KG1 (cell line): ENCODE results near the gene NHLRC3.
"Not testable (repeated sequence)": the region's sequence is repeated elsewhere in the genome, so short reads cannot be mapped to it uniquely, and the experiment has no call there.

Experiments used
- DNase-seq: peaks from one replicate; lab custom pipeline; 2025; lab: John Stamatoyannopoulos, UW

NHLRC3 gene, protein sequence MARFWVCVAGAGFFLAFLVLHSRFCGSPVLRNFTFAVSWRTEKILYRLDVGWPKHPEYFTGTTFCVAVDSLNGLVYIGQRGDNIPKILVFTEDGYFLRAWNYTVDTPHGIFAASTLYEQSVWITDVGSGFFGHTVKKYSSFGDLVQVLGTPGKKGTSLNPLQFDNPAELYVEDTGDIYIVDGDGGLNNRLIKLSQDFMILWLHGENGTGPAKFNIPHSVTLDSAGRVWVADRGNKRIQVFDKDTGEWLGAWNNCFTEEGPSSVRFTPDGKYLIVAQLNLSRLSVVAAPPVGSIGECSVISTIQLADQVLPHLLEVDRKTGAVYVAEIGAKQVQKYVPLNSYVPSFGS

DNA sequence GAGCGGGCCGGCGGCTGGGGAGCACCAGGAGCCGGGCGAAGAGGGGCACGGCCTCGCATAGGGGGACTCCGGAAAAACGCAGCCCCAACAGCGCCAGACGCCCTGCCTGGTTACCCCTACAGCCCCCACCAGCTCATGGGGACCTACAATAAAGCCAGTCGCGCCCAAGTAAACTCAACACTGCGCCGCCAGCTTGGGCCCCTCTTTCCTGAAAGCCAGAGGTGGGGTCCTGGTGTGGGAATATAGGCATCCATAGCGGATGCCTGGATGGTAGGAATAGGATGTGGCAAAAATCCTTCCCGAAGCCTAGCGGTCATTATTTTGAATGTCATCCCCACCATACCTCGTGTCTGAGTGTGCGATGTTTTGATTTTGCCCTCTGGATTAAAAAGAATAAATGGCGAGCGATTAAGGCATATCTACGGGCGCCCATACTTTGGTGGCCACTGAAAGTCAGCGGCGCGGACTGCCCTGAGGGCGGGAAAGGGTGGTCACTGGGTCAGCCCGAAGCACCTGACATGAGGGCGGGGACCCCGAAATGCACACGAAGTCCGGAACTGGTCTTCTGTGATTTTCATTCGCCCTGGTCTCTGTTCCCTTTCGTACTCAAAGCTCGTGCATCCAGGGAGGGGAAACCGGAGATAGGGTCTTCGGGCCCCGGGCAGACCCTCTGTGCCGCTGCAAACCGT, at the start of gene NHLRC3, which contains the start of gene PROSER1:
Gene NHLRC3 (plus strand): TSS at position 577 of the 689 bp plus-strand sequence. CDS start 184 bp downstream, outside the sequence.
Gene PROSER1 (minus strand): TSS at position 210 of the 689 bp plus-strand sequence. CDS start 847 bp downstream, outside the sequence.
- DNase-seq: peak; percentile 97

DNA sequence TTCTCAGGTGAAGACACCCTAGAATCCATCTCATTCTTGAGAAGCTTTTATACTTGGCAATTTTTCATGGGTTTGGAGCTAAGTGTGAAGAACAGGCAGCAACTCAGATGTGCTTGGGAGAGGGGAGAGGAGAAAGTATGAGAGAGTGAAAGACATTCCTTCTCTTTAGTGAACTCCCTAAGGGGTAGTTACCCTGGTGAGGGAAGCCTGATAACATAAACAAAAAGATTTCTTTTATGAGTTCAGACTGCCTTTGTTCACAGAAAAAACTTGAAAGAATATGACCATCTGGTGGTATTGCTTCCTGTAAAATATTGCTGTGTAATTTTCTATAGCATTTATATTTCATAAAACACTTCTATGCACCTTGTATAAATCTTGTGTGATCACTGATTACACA, 47.6 kb upstream of the NHLRC3 start, which contains the start of gene STOML3:
Gene STOML3 (minus strand): TSS at position 139 of the 400 bp plus-strand sequence. CDS start 110 bp downstream, at position 29.
- DNase-seq: no peak

DNA sequence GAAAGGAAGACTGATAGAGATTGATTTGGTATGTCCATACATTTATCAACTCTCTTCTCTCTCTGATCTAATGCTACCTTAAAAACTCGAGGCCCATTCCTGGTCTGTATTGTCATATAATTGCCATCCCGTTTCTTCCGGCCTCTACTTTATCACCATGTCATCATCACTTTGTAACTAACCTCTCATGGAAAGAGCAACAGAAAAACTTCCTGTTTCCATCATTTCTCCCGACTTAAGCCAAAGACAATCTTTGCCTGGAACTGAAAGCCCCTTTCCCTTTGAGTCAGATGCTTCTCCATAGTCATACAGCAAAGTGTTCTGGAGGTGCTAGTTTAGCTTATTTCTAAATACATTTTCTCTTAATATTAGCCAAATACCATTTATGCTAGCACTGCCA, 44.9 kb upstream of the NHLRC3 start:
- DNase-seq: no peak

DNA sequence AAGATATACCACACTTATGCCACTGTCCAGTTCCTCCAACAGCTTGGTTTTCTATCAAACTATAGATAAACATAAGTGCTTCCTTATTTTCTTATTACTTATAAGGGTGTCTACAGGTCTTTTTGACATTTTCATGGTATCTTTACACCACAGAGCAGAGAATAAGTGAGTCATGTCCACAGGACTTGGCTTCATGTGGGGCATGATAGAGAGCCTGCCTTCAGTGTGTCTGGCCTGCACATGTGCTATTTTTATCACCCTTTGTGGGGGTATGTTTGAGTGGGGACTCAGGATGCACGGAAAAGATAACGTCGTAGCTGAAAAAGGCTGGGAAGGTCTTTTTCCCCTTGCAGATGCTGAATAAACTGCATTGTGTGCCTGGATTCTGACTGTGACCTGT, 39.5 kb upstream of the NHLRC3 start:
- DNase-seq: no peak

DNA sequence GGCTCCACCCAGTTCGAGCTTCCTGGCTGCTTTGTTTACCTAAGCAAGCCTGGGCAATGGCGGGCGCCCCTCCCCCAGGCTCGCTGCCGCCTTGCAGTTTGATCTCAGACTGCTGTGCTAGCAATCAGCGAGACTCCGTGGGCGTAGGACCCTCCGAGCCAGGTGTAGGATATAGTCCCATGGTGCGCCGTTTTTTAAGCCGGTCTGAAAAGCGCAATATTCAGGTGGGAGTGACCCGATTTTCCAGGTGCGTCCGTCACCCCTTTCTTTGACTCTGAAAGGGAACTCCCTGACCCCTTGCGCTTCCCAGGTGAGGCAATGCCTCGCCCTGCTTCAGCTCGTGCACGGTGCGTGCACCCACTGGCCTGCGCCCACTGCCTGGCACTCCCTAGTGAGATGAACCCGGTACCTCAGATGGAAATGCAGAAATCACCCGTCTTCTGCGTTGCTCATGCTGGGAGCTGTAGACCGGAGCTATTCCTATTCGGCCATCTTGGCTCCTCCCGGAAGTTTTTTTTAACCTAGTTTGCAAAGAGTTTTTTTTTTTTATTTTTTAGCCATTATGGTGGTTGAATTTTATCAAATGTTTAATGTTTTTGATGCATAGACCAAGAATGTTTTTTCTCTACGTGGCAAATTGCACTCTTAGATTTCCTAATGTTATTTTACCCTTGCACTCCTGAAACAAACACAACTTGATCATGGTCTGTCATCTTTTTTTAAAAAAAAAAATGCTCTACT, 31.7 kb upstream of the NHLRC3 start:
- DNase-seq: not testable (repeated sequence)

DNA sequence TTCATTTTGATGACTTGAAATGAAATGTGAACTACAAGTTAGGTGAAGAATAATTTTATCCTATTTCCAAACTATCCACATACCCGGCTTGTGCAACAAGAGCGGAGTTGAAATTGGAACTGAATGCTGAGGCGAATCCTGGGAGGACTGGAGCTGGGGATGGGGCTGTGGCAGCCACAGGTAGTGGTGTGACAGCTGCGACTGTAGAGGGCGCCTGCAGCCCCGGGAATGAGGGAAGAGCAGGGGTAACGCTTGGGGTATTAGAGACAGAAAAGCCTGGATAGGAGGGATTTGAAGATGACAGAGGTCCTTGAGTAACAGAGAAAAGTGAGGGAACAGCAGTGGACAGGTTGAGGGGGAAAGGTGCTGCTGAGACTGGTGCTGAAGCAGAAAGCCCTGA, 25.6 kb upstream of the NHLRC3 start:
- DNase-seq: no peak

DNA sequence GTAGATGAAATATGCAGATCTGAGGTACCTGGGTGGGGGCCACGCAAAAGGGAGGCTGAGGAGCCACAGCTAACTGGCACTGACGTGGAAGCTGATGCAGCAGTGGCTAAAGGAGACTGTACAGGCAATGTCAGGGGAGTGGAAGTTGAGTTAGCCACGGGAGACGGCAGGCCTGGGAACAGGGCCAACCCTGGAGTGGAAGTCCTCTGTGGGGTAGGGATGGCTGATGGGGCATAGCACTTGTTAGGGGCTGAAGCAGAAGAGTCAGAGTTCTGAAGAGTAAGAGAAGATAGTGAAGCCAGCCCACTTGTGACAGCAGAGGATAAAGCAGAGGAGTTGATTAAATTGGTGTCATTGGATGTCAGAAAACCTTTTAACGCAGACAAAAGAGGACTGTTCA, 24.8 kb upstream of the NHLRC3 start:
- DNase-seq: no peak

DNA sequence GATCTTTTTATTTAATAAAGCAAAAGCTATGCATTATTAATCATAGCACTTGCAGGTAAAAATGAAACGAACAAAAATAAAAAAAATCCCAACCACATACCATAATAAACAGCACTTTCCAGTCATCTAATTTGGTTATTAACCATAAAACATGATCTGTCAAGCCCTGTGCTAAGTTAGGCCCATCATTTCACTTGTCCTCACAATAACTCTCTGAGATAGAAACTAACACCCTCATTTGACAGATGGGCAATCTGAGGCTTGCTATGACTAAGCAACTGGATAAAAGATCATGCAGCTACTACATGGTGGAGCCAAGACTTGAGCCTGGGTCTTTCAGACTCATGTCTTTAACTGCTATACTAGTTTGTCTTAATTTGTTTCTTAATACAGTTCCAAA, 22.2 kb upstream of the NHLRC3 start:
- DNase-seq: no peak

DNA sequence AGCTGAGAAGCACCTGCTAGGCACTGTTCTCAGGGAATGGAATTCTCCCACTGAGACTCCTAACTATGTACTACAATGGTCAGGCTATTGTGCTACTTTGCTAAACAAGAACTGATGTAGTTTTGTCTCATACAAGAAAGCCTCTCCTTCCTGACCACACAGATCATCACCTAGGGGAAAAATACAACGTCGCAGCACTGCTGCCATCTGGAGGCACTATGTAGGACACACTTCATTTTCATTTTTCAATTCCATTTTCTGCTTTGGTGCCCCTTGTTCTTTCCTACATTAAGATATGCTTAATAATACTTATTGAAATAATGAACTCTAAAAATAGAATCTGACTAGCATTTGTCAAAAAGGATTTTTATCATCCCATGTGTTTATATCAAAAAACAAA, 21.5 kb upstream of the NHLRC3 start:
- DNase-seq: no peak

DNA sequence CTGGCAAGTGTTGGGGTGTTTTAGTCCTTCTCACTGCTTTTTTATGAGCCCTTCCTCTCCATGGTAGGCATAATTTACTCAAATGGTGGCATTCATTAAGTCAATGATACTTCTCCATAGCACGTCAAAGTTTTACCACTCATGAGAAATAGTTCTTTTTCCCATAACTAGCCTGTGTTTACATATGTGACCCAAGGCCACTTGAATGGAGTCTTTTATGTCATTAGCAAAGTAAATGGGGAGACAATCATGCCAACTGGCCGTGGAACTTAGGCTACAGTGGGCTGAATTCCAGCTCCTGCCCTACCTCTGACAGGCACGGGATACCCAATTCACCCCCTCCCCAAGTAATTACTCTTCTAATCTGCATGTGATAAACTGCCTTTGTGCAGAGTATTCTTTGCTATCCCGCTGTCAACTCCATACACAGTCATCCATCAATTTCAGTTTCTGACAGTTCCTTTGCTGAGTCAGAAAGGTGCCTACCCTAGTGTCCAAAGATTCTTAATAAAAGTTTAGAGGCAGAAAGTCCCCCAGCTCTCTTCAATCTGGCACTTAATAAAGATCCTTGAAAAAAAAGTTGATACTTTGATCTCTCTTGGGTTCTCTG, 17.3 kb upstream of the NHLRC3 start:
- no peak for DNase-seq

DNA sequence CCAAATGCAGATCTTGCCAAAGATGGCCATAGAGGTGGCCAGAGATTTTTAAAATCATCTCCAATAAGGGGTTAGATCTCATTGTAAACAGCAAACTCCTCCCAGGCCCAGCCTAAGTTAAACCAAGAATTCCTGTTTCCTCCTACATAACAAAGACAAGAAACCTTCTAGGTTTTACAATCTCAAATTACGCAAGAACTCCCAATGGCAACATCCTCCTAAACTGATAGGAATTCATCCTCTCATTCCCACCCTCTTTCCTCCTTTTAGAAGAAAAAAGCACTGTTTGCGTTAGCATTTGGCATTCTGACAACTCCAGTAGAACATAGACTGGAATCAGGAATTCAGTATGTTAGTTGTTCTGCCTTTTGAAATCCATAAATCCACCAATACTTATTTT, 14.9 kb upstream of the NHLRC3 start:
- DNase-seq: no peak

DNA sequence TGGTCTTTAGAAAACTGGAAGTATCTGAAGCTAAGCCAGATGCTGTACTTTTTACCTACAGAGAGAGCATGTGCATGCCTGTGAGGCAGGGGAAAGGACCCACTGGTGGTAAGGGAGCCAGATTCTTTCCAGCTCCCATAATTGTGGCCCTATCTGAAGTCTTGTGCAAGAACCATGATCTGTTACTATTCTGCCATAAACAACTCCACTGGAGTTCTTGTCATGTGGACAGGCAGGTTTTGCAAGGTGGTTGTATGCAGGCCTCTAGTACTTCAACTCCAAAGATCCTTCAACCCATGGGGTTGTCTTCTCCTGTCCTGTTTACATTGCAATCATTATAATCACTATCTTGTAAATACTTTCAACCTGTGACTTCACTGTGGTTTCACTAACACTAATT, 14.5 kb upstream of the NHLRC3 start:
- DNase-seq: no peak

DNA sequence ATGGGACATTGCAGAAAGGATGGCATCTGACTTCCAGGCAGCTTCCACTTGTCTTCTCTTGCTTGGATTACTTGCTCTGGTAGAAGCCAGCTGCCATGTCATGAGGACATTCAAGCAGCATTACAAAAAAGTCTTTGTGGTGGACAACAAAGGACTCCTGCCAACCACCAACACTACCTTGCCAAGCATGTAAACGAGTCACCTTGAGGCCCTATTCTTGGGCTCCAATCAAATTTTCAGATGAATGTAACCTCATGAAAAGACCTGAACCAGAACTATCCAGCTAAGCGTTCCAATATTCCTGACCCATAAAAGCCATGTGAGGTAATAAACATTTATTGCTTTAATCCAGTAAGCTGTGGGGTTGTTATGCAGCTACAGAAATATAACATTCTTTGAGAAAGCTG, 12.8 kb upstream of the NHLRC3 start:
- no peak for DNase-seq

DNA sequence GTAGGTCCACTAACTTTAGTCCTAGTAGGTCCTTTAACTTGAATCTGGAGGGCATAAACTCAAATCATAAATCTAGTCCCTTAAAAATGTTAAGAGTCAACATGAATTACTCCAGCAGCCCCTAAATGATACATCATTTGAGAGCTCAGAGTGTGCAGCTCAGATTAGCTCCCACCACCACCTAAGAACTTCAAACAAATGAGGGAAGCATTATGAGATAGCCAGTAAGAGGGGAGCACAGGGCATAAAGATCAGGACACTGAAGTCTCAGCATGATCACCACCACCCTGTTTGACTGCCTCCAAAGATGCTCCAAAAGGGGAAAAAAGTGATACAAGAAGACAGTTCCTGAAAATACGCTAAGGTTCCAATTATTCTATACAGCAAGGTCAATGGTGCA, 6.1 kb upstream of the NHLRC3 start:
- no peak for DNase-seq

DNA sequence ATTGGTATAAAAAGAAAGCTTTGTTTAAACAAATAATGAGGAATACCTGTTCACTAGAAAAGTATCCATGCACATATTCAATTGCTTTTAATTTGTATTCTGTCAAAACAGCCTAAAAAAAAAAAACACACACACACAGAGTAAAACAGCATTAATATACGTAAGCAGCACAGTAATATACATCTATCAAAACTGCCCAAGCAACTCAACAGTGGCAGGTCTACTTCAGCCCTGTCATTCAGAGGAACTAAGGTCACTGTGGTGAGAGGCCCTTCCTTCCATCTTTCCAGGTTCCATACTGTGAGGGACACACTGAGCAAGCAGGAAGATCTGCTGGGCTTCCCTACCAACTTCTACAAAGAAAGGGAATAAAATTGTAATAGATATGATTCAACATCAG, 4.2 kb upstream of the NHLRC3 start:
- no peak for DNase-seq

DNA sequence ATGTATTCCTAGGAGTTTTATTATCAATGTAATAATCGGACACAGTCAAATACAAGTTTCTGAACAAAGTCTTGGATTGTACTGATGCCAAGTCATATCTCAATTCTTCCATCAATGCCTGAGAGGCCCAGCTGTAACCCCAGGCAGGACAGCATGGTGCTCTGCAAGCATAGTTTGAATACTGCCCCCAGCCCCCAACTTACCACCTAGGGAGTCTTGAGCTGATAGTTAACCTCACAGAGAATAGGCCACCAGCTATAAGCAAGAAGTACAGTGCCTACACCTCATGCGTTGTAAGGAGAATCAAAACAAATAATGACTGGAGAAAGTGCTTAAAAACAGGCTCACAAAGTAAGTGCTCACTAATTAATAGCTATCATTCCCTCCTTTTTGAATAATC, 3.1 kb upstream of the NHLRC3 start:
- DNase-seq: no peak

DNA sequence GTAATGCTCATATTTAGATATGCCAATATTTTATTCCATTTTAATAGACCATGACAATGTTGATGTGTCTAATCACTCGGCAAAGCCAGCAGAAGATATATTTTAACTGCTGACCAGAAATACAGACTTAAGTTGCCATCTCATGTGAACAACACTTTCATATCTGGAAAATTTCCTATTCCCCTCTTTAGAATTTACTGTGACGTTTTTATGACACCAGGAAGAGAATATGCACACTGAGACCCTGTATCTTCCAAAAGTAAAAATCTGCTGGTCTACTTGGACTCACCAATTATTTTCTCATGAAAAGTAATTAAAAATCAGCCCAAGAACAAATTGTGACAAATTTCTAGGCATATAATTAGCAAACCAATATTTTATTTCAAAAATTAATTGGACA, 2.5 kb upstream of the NHLRC3 start:
- DNase-seq: no peak

DNA sequence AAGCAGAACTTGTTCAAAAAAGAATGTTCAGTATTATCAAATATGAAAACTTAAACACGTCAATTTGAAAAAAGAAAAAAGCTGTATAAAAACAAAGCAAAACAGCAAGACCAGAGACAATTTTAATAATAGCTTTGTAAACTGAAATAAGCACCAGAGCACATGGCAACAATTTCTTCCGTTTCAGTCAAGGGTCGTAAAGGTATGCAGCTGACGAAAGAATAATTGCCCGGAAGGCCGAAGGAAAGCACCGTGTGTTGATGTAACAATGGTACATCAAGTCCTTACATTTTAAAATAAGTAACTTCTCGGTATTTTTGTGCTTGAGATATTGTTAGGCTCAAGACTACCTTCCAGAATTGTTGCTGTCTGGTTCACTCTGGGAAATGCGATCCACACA, 2.0 kb upstream of the NHLRC3 start:
- no peak for DNase-seq

DNA sequence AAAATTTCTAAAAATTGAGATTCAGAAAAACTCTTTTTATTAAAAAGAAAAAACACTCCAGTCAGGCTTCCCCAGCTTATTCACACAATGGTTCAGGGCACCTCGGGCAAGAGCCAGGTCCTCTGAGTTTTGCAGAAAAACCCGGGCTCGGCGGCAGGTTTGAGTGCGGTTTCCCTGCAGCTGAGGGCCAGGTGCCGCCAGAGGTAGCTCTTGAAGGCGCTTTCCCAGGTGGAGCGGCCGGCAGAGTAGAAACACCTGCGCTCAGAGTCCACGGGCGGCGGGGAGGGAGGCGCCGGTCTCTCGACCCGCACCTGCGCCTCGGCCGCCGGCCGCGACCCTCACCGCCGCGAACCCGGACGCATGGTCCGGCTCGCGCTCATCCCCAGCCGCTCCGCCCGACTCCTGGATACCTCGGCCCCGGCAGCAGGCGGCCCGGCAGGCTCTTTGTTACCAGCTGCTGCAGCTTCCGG, 811 bp upstream of the NHLRC3 start:
- no peak for DNase-seq

DNA sequence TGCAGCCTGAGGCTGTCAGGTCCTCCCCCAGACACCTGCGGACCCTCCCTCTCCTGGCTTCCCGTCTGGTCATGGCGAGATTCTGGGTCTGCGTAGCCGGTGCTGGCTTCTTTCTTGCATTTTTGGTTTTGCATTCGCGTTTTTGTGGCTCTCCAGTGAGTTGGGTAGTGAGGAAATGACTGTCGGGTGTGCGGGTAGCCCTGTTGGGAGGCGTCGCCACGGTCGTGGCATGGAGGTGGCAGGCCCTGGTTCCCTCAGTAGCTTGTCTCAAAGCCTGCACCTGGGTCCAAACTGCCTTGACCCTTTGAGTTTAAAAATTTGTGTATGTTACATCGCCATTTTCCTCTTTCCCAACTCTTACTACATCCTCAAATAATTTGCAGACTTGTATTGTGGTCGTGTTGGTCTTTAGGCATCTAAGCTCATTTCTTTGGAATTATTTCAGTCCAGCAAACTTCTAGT, 344 bp downstream of the NHLRC3 start:
- no peak for DNase-seq

DNA sequence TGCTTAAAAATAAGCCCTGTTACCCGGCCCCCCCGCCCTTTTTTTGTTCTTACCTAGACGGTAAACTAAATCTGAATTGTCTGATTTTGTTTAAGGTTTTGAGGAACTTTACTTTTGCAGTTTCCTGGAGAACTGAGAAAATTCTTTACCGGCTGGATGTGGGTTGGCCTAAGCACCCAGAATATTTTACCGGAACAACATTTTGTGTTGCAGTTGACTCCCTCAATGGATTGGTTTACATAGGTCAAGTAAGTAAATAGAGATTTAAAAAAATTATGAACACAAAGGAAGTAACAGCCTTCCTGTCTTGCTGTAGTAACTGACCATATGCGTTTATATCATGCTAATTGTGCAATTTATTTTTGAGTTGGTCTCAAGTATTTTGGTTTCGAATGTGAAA, 785 bp downstream of the NHLRC3 start:
- peak; percentile 46 for DNase-seq

DNA sequence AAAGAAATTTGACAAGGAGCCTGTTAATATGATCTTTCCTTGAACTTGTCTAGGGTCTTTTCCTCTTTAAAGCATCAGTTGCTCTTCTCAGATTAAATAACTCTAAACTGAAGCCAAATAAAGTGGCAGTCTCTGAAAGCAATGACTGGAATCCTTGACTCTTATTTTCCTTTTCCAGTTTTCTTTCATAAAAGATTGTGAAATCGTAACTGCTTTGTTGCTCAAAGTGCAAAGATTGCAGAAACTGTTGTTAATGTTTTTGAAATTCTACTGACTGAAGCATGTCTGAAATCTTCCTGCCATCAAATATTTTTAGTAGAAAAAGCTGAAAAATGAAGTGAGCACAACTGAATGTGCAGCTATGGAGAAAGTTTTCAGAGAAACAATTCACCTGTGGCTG, 1.9 kb downstream of the NHLRC3 start:
- no peak for DNase-seq
